T1000 (cell line): Measurements from ENCODE around the gene BCL7A.

Experiments used
- DNase-seq: peaks from one replicate; lab custom pipeline; 2025; ENCODE audit warnings: mixed read lengths; lab: John Stamatoyannopoulos, UW

BCL7A gene

DNA sequence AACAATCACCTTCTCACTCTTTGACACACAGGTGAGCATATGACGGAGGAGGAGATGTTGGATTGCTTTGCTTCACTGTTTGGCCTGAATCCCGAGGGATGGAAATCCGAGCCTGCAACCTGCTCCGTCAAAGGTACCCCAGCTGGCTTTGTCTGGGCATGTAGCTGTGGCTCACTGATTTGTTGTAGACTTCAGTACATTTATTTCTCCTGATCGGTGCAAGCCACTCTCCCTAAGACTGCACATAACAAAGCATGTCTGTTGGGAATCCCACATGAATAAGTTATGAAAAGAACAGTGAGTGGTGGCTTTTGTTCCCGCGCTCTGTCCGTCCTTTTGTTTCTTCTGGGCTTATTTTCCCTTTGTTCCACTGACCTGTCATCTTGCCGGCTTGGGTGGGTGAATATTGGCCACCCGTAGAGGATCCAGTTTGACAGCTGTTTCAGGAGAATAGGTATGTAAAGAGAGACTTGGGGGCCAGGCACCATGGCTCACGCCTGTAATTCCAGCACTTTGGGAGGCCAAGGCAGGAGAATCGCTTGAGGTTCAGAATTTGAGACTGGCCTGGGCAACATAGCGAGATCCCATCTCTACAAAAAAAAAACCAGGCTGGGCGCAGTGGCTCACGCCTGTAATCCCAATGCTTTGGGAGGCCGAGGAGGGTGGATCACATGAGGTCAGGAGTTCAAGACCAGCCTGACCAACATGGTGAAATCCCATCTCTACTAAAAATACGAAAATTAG lies 20.0 kb upstream of the BCL7A start:
- DNase-seq: no peak

DNA sequence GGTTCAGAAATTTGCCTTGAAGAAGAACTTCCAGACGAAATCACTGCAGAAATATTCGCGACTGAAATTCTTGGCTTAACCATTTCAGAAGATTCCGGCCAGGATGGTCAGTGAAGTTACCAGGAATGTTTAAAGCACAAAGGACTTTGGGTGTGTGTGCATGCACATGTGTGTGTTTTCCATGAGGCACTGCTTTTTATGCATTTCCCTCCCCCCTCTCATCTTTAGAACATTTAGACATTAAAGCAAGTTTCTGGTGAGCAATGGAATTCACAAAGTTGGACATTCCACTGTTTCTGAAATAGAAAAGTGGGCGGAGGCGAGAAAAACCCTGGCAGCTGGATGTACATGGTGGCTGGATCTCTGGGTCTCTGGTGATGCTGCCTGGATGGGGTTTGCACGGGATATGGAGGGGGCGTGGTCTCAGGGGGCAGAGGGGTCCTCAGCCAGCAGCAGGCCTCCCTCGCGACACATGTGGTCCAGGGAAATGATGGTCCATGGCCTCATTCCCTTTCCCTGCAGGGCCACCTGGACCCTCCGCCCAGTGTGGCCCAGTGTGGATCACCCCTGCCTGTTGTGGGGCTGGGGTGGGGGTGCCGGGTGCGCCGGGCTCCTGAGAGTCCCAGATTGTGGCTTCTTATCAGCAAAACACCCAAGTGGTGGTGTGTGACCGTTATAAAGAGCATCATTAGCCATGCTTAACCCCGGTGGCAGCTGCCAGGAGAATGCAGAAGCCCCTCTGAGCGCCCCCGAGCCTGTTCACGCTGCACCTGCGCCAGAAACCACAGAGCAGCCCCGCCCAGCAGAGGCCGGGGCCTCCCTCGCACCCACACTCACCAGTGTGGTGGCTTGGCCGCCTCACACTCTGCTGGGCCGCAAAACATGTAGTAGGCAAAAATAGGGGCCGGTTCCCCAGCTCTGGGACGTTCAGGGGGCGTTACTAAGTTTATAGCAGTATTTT lies 17.8 kb upstream of the BCL7A start:
- no peak for DNase-seq

DNA sequence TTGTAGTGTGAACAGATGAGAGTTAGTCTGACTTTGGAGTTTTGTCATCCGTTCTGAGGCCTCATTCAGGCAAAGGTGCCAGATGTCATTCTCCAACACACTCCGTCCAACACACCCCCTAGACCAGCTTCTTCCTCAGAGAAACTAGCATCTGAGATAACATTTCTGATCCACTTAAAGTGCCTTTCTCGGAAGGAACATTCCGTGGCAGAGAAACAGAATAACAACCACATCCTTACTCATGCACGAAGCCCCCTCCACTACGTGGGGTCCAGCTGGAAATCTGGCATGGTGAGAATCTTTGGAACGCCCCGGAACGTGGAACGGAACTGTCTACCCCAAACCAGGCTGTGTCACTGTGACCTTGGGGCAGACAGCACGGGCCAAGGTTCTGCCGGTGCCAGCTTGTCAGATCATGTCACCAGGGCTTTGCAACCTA lies 17.0 kb upstream of the BCL7A start:
- no peak for DNase-seq

DNA sequence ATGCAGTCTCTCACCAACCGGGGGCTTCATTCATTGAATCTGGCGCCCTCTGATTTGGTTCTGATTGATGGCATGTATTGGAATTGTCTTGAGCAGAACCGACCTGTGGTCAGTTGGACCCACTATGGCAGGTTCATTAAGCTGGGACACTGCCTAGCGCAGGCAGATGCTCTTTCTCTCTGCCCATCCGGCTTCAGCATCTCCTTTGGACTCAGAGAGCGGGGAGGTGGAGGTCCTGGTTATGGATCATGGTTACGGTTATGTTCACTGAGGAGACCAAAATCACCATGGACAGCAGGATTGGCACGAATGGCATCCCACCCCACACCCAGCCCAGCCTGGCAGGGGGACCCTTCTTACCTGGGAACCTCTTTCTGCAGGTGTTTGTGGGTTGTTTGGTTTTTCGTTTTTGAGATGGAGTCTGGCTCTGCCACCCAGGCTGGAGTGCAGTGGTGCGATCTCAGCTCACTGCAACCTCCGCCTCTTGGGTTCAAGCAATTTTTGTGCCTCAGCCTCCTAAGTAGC lies 16.4 kb upstream of the BCL7A start:
- no peak for DNase-seq

DNA sequence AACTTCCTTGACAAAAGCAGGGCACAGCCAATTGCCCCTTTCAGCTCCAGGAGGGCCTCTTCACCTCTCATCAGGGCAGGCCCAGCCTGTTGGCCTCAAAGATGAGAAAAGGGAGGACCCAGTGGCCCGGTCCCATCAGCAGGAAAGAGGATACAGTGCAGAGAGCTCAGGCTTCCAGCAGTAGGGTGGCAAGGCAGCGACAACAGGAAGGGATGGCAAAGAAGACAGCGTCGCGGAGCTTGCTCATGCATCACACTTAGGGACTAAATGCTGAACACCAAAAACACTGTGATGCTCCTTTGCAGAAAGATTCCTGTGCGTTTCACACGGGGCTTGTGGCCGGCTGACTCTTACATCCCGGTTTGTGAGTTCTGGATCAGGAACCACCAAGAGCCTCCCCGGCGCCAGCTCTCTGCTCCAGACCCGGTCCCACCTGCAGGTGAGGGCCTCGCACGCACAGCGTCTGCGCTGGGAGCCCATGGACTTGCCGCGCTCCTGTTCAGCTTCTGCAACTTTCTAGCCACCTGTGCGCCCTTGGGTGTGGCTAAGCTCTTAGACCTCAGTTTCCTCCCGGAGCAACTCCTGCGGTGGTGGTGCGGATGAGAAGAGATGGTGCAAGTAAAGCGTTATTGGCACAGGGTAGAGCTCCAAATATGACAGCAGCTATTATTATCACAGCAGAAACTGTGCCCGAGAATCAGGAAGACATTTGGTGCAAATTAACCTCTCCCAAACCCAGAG lies 15.3 kb upstream of the BCL7A start:
- DNase-seq: no peak

DNA sequence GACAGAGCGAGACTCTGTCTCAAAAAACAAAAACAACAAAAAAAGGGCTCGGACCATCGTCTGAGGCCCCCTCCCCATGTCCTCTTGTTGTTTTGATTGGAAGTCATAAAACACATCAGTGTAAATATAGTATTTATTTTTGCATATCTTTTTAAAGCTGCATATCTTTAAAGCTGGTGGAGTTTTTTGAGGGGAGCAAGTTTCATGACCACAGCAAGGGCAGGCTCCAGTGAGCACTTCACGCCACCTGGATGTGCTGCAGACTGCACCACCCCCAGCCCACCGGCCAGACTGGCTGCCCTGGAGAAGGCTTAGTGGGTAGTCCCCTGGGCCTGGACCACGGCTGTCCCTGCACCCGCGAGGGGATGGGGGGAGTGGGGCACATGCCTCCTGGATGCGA lies 11.9 kb upstream of the BCL7A start:
- no peak for DNase-seq

DNA sequence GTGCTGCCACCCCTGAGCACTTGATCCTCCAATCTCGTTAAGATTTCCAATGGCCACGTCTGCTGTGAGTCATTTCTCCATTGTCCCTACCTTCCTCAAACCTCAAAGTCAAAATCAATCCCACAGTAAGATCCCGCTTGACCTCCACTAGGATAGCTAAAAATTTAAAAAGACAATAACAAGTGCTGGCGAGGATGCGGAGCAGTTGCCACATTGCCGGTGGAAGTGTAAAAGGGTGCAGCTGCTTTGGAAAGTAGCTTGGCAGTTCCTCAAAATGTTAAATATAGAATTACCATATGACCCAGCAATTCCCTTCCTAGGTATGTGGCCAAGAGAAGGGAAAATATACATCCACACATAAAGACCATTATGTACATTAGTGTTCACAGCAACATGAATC lies 9.5 kb upstream of the BCL7A start:
- DNase-seq: no peak

DNA sequence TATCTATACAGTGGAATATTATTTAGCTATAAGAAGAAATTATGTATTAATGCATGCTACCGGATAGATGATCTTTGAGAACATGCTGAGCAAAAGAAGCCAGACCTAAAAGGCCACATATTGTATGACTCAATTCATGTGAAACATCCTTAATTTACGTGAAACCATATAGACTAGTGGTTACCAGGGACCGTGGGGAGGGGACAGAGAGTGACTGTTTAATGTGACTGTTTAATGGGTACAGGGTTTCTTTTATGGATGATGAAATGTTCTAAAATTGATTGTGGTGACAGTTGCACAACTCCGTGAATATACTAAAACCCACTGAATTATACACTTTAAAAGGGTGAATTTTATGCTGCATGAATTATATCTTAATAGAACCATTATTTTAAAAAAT lies 8.5 kb upstream of the BCL7A start:
- no peak for DNase-seq

DNA sequence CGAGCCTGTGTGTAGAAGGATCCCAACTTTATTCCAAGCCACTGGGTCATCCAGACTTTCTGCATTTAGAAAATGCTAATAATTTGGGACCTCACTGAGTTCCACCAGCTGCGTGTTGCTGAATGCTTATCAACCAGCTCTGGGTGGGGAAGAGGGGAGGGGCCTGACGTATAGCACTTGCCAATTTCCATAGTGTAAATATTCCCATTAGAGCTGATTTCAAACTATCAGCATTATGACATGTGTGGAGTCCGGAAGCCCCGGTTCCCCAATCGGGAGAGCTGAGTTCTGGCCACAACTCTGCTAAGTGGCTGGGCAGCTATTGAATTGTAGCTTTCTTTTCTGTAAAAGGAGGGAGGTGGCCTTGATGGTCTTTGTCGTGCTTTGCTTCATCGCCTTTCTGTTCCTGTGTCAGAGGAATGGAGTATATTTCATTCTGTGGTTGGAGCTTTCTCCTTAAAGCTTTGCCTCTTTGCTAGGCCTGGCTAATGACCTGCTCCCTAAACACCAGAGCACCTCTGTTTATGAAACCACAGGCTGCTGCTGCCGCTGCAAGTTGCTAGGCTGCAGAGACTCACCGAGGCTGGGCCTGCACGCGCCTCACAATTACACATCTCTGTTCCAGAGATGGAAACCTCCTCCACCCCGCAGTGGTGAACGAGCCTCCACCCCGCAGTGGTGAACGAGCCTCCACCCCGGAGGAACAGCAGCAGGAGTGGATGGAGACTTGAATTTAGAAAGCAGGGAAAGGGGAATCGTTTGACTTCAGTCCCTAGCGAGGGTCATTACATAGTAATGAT lies 7.7 kb upstream of the BCL7A start:
- DNase-seq: no peak

DNA sequence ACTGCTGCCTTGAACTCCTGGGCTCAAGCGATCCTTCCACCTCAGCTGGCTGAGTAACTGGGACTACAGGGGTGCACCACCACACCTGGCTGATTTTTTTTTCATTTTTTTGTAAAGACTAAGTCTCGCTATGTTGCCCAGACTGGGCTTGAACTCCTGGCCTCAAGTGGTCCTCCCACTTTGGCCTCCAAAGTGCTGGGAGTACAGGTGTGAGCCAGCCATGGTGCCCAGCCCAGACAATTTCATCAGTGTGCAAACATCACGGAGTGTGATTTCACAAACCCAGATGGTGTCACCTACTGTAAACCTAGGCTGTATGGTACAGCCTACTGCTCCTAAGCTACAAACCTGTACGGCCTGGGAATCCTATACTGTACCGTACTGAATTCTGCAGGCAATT lies 6.9 kb upstream of the BCL7A start:
- no peak for DNase-seq

DNA sequence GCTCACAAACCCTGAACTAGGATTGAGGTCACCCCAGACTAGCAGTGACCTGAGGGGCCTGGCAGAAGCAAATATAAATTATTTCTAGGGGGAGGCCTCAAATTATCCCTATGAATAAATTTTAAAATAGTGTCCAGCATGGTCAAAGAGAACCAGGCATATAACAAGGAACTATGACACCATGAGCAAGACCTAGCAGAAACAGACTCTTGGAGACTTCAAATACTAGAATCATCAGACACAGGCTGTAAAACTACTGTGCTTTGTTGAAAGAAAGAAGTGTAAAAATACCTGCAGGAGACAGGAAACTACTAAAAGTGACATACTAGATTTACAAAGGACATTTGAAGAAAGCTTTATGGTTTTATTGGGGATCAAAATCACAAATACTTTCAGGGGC lies 3.2 kb upstream of the BCL7A start:
- no peak for DNase-seq

DNA sequence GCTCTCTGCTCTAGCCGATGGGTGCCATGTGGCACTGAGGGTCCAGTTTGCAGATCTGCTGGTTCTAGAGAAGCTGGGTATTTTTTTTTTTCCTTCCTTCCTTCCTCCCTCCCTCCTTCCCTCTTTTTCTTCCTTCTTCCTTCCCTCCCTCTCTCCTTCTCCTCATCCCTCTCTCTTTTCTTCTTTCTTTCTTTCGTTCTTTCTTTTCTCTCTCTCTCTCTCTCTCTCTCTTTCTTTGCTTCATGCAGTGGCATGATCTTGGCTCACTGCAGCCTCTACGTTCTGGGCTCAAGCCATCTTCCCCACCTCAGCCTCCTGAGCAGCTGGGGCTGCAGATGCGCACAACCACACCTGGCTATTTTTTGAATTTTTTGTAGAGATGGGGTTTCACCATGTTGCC lies 2.7 kb upstream of the BCL7A start:
- DNase-seq: no peak

DNA sequence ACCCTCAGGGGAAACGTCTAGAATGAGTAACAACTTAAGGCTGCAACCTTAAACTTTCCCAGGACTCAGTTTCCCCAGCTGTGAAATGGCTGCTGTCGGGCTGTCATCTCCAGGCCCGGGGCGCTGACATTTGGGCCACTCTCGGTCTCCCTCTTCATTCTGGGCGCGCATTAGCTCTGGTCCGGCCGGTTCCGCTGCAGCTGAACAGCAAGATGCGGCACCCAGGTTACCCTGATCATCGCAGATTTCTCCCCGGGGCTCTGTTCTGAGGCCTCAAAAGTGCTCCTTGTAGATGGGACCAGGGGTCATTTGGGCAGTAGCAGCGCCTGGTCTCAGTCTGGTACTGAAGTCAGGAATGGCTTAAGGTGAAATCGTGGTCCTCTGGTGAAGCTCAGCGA lies 890 bp upstream of the BCL7A start:
- DNase-seq: no peak

DNA sequence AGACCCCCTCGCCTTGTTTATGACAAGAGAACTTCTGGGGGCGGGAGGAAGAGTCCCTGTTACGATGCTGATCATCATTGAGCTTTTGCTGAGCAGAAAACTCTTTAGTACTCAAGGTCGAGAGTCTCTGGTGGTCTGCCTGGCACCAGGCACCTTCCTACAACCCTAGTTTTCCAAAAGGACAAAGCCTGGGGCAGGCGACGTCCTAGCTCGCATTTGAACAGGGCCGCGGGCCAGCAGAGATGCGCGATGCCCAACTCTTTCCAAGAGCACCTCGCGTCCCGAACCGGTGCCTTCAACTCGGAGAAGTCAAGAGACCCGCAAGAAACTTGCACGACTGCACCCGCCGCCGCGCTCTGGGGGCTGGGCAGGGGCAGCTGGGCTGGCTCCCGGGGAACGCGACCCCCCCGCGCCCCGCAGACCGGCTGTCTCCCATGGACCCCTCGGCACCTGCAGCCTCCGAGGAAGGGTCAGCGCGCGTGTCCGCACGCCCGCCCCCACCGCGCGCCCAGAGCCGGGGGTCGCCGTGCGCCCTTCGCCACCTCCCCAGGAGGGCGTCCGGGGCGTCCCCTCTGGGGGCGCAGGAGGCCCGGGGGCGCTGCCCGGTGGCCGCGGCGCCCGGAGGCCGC lies 377 bp upstream of the BCL7A start:
- no peak for DNase-seq

DNA sequence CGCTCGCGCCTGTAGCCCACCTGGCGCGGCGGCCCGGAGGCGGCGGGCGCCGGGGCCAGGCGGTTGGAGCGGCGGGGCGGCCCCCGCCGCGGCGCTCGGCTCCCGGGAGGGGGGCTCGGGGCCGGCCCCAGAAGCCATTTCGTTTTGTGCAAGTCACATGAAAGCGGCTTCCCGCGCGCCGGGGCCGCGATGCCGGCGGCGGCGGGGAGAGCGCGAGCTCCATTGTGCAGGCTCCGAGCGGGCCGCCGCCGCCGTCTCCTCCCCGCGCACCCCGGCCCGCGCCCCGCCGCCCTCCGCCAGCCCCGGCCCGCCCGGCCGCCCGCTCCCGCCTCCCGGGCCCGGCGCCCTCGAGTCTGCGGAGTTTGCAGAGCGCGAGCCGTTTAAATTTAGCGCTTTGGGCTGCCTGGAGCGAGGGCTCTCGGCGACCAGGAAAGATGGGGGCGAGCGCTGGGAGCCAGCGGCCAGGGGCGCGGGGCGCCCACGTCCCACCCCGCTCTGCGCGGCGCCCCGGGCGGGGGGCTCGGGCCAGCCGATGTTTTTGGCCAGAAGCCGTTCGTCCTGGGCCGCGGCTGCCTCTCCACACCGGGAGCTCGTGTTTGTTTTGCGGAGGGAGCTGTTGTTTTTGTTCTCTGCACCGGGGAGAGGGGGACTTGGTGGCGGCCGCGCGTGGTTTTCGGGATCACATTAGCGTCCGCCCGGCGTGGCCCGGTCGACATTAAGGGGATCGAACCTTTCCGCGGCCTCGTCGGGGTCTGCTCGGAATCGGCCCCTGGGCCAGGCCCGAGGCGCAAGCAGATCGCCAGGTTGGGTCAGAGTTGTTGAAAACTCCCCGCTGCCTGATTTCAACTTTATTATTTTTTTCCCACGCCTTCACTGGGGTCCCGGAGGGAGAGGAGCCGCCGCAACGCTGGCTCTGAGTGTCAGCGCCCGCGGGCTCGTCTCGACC lies 982 bp downstream of the BCL7A start:
- no peak for DNase-seq

DNA sequence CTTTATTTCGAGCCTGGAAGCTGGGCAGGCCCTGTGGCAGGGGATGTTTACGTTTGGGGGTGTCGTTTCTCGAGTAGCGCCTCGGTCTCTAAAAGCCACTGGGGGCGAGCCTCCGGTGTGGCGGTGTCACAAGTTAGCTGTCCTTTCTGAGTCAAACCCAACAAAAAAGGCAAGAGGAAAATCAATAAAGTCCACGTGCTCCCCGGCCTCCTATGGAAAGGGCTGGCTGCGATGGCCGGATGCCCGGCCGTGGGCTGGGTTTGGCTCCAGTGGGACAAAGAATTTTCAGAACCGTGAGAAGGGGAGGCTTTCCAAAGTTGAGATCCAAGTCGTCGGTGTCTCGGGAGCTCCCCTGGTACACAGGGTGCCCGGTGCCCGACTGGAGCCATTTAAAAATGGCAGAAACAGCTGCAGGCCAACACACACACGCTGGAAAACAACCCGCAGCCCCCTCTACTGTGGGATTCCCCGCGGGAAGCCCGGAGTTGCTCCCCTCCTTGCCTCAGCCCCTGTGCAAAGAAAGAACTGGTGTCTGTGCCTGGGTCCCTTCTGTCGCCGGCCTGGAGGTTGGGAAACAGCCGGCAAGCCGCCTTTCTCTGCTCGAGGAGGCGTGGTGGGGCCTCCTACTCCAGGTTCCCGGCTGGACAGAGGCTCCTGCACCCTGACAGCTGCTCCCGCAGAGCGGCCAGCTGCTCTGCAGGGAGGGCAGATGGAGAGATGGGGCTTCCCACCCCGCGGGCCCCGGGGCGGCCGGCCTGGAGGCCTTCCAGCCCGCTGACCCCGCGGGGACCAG lies 1.9 kb downstream of the BCL7A start:
- DNase-seq: no peak

DNA sequence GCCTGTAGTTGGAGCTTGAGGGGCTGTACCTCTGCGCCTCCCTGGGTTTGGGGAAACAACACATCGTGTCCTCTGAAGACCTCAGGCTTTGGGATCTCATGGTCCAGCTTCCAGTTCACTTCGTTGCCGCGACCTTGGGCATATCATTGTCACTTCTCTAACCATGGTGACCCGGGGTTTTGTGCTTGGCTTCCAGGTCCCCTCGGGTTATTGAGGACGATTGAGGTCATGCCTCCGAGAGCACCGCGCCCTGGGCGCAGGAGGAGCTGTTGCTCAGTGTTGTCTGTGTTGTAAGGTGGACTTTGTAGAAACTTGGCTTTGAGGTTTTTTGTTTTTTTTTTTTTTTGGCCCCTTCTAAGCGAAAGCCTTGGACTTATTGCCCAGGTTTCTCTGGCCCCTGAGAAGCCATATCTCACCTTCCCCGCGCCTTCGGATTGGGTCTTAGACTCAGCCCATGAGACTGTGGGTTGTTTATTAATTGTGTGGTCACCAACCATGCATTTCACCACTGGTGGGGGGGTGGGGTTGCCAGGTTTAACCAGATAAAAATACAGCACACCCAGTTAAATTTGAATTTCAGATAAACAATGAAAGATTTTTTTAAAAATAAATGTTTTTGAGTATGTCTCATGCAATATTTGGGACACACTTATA lies 2.6 kb downstream of the BCL7A start:
- DNase-seq: no peak

DNA sequence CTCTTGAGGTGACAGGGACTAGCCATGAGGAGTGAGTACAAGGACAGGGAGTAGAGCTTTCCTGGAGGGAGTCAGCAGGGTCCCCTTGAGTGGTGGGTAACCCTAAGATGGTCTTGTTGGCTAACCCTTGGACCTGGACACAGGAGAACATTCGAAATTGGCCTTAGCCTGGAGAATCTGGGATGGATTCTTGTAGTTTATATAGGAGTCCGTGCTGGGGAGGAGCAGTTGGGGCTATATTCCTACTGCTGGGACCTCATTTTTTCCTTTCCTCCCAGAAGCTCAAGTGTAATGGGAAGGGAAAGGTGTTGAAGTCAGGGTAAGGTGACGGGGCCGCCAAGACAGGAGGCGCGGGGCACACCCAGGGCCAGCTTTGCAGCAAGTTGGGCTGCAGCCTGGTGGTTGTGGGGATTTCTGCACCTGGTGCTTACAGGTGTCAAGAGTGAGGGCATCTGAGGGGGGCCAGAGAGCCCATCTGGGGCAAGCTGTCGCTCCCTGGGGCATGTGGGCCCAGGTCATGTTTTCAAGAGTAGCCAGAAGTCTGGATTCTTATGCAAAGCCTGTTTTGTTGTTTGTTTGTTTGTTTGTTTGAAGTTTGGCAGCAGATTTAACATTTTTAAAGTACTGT lies 5.1 kb downstream of the BCL7A start:
- DNase-seq: no peak
